ENCODE results near the gene SMIM24. TPM values are rescaled to one million over a fixed set of nuclear protein-coding genes. Genes with fewer than 3 reads are reported as not detected.
"Not testable (repeated sequence)": the region's sequence is repeated elsewhere in the genome, so short reads cannot be mapped to it uniquely, and the experiment has no call there.

Gene SMIM24
- total RNA-seq, result 10 to 100 TPM in 1 of 6 experiments, 1 to 10 TPM in 4, not detected in 1; 2.1 to 38.1 (median 6.6) TPM
- long read RNA-seq, transcript SMIM24-201 (4 exons, 1,329 nt), result major isoform, 26 of 37 reads
- long read RNA-seq, partial matches to known transcripts, result 8 of 37 reads
- long read RNA-seq, other reads (novel, unspliced or antisense), result 0 of 37 reads

DNA sequence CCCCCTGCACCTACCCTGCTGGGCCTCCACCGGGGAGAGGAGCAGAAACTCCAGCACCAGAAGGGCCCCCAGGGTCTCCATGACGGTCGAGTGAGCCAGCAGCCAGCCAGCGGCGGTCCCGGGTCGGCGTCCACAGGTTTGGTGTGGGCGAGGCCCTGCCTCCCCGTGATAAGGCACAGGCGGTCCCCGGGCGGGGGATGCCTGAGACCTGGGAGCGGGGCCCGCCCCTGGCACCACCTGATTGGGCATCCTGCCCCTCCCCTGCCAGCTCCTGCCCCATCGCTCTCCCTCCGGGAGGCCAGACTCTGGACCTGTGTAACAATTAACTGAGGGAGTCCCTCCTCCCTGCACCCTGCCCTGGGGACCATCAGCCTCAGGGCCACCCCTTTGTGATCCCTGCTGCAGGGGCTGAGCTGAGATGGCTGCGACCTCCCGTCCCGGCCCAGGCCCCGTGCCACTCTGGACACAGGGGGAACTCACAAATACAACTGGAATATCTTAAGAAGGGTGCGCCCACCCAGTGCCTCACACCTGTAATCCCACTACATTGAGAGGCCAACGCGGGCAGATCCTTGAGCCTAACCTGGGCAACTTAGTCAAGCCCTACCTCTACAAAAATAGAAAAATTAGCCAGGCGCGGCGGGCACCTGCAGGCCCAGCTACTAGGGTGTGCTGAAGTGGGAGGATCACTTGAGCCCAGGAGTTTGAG lies at the start of gene SMIM24:
TSS of gene SMIM24 (minus strand) at position 143 of the 709 bp plus-strand sequence. CDS start at position 81, 62 bp downstream.
- peaks cover 0 to 4% (median 0%) of the 10 kb centered on the region in 4 donors for H3K4me1 ChIP-seq
- H3K27ac ChIP-seq, result no peak within 1 kb of the TSS
- 75% methylated on average over 4 of the region's 27 CpGs for WGBS (ENCODE audit: insufficient coverage, low coverage, low lambda C conversion rate, missing lambda C conversion rate)
- H3K27me3 ChIP-seq, result peaks cover 0 to 4% of the 10 kb centered on the region in 2 donors
- peak within 1 kb of the TSS in 1 of 3 donors; percentile 19 for H3K4me3 ChIP-seq
- ATAC-seq (peak; percentile 8 to 85 (median 28)), DNase-seq (peak in 1 of 3 donors; percentile 80)
- no peaks in the 10 kb centered on the region for H3K9me3 ChIP-seq
- H3K36me3 ChIP-seq, result no peaks in the 10 kb centered on the region
- intact Hi-C loops (cut with DNase I), result no loop called here
- TF ChIP-seq POLR2A (IDR thresholded peaks at IDR 0.05), result no peak

- WGBS (ENCODE audit: insufficient coverage, low coverage, low lambda C conversion rate, missing lambda C conversion rate), result 94% methylated on average over 7 of the region's 7 CpGs
- H3K27me3 ChIP-seq; ATAC-seq; DNase-seq; H3K27ac ChIP-seq; H3K4me3 ChIP-seq; H3K9me3 ChIP-seq; intact Hi-C loops (cut with DNase I); H3K4me1 ChIP-seq: not testable (repeated sequence)
- peaks cover 5 to 61% (median 21%) of the 10 kb centered on the region in 4 donors for H3K36me3 ChIP-seq
Measured at GRCh38 chr19:3529299-3529698, 49.0 kb upstream of the SMIM24 start.

GRCh38 chr19:3528539-3529211 lies 48.4 kb upstream of the SMIM24 start:
- WGBS (ENCODE audit: insufficient coverage, low coverage, low lambda C conversion rate, missing lambda C conversion rate), result 94% methylated on average over 20 of the region's 20 CpGs
- Histone ChIP-seq H3K9me3 (no peaks in the 10 kb centered on the region), H3K27ac (no peak overlapping the region), H3K27me3 (no peaks in the 10 kb centered on the region), H3K4me3 (no peak overlapping the region), H3K4me1 (peaks cover 0 to 8% (median 0%) of the 10 kb centered on the region in 4 donors), H3K36me3 (peaks cover 5 to 60% (median 21%) of the 10 kb centered on the region in 4 donors)
- intact Hi-C loops (cut with DNase I), result no loop called here
- TF ChIP-seq, protein P1, sequence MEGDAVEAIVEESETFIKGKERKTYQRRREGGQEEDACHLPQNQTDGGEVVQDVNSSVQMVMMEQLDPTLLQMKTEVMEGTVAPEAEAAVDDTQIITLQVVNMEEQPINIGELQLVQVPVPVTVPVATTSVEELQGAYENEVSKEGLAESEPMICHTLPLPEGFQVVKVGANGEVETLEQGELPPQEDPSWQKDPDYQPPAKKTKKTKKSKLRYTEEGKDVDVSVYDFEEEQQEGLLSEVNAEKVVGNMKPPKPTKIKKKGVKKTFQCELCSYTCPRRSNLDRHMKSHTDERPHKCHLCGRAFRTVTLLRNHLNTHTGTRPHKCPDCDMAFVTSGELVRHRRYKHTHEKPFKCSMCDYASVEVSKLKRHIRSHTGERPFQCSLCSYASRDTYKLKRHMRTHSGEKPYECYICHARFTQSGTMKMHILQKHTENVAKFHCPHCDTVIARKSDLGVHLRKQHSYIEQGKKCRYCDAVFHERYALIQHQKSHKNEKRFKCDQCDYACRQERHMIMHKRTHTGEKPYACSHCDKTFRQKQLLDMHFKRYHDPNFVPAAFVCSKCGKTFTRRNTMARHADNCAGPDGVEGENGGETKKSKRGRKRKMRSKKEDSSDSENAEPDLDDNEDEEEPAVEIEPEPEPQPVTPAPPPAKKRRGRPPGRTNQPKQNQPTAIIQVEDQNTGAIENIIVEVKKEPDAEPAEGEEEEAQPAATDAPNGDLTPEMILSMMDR (IDR thresholded peaks at IDR 0.05), result no peak
- no peak for TF ChIP-seq POLR2A (IDR thresholded peaks at IDR 0.05)
- DNase-seq, result no peak
- no peak for ATAC-seq

- H3K4me3 ChIP-seq, result no peak overlapping the region
- peaks cover 0 to 13% (median 0%) of the 10 kb centered on the region in 4 donors for H3K4me1 ChIP-seq
- H3K27ac ChIP-seq, result no peak overlapping the region
- DNase-seq (peak in 1 of 3 donors; percentile 22), ATAC-seq (no peak)
- intact Hi-C loops (cut with DNase I), result no loop called here
- no peak for TF ChIP-seq POLR2A (IDR thresholded peaks at IDR 0.05)
- TF ChIP-seq, protein P1 (IDR thresholded peaks at IDR 0.05), result no peak
- H3K9me3 ChIP-seq, result no peaks in the 10 kb centered on the region
- 85% methylated on average over 5 of the region's 14 CpGs for WGBS (ENCODE audit: insufficient coverage, low coverage, low lambda C conversion rate, missing lambda C conversion rate)
- H3K27me3 ChIP-seq, result no peaks in the 10 kb centered on the region
- H3K36me3 ChIP-seq, result peaks cover 5 to 56% (median 21%) of the 10 kb centered on the region in 4 donors
Measured at GRCh38 chr19:3528080-3528479, 47.8 kb upstream of the SMIM24 start.

GRCh38 chr19:3527238-3527910 lies 47.0 kb upstream of the SMIM24 start:
- DNase-seq, result no peak
- Histone ChIP-seq H3K36me3 (peaks cover 5 to 49% (median 16%) of the 10 kb centered on the region in 4 donors), H3K27ac (no peak overlapping the region), H3K4me3 (no peak overlapping the region), H3K9me3 (no peaks in the 10 kb centered on the region), H3K27me3 (no peaks in the 10 kb centered on the region), H3K4me1 (peaks cover 0 to 13% (median 0%) of the 10 kb centered on the region in 4 donors)
- intact Hi-C loops (cut with DNase I), result no loop called here
- ATAC-seq, result no peak
- whole genome bisulfite sequencing (ENCODE audit: insufficient coverage, low coverage, low lambda C conversion rate, missing lambda C conversion rate), result no CpG with 5 or more reads among the region's 21 CpGs
- no peak for TF ChIP-seq POLR2A (IDR thresholded peaks at IDR 0.05)
- TF ChIP-seq, protein P1 (IDR thresholded peaks at IDR 0.05), result no peak

Measured in right lobe of liver (tissue), 6 donors.